Gastrocnemius medialis (tissue), 4 donors: ENCODE measurements around the gene PDE4B.

ENCODE experiments used
- CTCF ChIP-seq, 5 experiments: fragments of 450-650 bp in 3 of 5; fragments of 200-600 bp in 2 of 5; sonication (generic) in 2 of 5; IDR thresholded peaks in 4 of 5; conservative IDR thresholded peaks in 1 of 5; 1 replicate in 4 of 5; 2 replicates in 1 of 5; pipeline ENCODE4 v1.5.1; 2016 to 2019; ENCODE audit warnings: antibody characterized with exemption in 5 of 5, mild to moderate bottlenecking in 3 of 5, moderate library complexity in 3 of 5
- POLR2A ChIP-seq, 2 donors: fragments of 450-650 bp; IDR thresholded peaks; one replicate each; pipeline ENCODE4 v1.6.1; 2017; ENCODE audit warnings: antibody characterized with exemption in 2 of 2, mild to moderate bottlenecking in 2 of 2, moderate library complexity in 2 of 2

GRCh38 chr1:66341446-66342089 is 548.9 kb downstream of the PDE4B start:
- no peak for TF ChIP-seq CTCF (IDR thresholded peaks at IDR 0.05 in 4 of 5, conservative IDR thresholded peaks at IDR 0.05 in 1 of 5)
- no peak for TF ChIP-seq POLR2A (IDR thresholded peaks at IDR 0.05)
